Stimulated activated CD8-positive, alpha-beta memory T cell treated with anti-CD3 and anti-CD28 coated beads, Interleukin-4, amount 100 ng/mL, for 1 hour (primary cell): Measurements from ENCODE around the gene NSL1.
"Not testable (repeated sequence)": the region's sequence is repeated elsewhere in the genome, so short reads cannot be mapped to it uniquely, and the experiment has no call there.

Experiments used
- DNase-seq, 2 donors: peaks; one replicate each; pipeline ENCODE4 v3.0.0-alpha.2; 2020; ENCODE audit warnings: low read depth in 2 of 2, low spot score in 1 of 2

NSL1 gene

GRCh38 chr1:212711974-212712373, 79.6 kb downstream of the NSL1 start:
- DNase-seq: not testable (repeated sequence)

- no peak for DNase-seq
These were observed 81.0 kb downstream of the NSL1 start for GRCh38 chr1:212710566-212710965.

- DNase-seq: no peak
These were observed 87.5 kb downstream of the NSL1 start for GRCh38 chr1:212703991-212704564.

- no peak for DNase-seq
These were observed 88.9 kb downstream of the NSL1 start for GRCh38 chr1:212702672-212703071.

- no peak for DNase-seq
These were observed 89.7 kb downstream of the NSL1 start for GRCh38 chr1:212701910-212702309.

GRCh38 chr1:212700892-212701819, 90.4 kb downstream of the NSL1 start:
- DNase-seq: no peak

- DNase-seq: no peak
These were observed 91.2 kb downstream of the NSL1 start for GRCh38 chr1:212700223-212700891.

- DNase-seq: no peak
These were observed 91.9 kb downstream of the NSL1 start, which contains the start of gene BATF3 for GRCh38 chr1:212699625-212700222. TSS of gene BATF3 (minus strand) at chr1:212699840. CDS start at chr1:212699762, 78 bp downstream.

GRCh38 chr1:212699104-212699624, 92.4 kb downstream of the NSL1 start:
- DNase-seq: no peak

- no peak for DNase-seq
These were observed 93.0 kb downstream of the NSL1 start for GRCh38 chr1:212698467-212699103.

GRCh38 chr1:212696721-212697331, 94.8 kb downstream of the NSL1 start:
- DNase-seq: no peak

GRCh38 chr1:212692774-212693644, 98.6 kb downstream of the NSL1 start:
- no peak for DNase-seq

- DNase-seq: no peak
These were observed 100.0 kb downstream of the NSL1 start for GRCh38 chr1:212691561-212692071.

- DNase-seq: no peak
These were observed 100.7 kb downstream of the NSL1 start for GRCh38 chr1:212690816-212691403.

GRCh38 chr1:212689758-212690529, 101.6 kb downstream of the NSL1 start:
- DNase-seq: no peak

GRCh38 chr1:212689196-212689725, 102.3 kb downstream of the NSL1 start:
- no peak for DNase-seq

- no peak for DNase-seq
These were observed 103.1 kb downstream of the NSL1 start for GRCh38 chr1:212688341-212689047.
